ENCODE data around the gene FCAMR.
A peak's percentile ranks its signal among the peaks of the same experiment; 100 is the strongest.

Gene FCAMR

DNA sequence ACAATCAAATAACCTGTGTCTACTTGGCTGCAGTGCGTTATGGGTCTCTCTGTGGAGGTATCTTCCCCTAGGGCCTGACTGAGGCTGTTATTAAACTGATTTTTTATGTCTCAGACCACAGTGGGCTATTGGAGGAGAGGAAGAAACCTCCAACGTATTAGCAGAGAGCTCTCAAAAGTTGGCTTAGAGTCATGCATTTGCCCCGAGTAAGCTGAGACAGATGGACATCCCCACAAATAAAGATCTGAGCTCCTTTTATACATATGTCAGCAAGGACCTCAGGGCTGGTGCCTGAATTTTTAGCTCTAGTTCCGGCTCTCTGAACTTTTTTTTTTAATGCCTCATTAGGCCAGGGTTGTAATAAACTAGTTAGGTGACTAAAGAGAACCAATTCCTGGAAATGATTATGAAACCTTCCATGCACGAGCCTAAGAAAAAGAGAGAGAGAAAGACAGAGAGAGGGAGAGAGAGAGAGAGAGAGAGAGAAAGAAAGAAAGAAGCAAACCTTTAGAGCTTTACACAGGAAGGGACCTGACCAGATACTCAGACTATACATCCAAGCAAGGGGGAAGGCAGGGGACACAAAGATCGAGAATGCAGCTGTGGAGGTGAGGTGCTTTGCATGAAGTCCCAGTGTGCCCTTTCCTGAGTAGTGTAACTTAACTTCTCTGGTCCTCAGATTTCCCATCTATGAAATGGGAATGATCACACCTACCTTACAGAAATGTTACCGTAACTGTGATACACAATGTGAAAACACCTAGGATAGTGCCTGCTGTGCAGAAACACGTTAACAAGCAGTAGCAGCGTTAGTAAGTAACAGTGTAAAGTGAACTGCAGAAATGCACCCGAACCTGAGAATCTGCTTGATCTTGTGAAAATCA is 15.6 kb downstream of the FCAMR start:
- DNase-seq, result no peak

DNA sequence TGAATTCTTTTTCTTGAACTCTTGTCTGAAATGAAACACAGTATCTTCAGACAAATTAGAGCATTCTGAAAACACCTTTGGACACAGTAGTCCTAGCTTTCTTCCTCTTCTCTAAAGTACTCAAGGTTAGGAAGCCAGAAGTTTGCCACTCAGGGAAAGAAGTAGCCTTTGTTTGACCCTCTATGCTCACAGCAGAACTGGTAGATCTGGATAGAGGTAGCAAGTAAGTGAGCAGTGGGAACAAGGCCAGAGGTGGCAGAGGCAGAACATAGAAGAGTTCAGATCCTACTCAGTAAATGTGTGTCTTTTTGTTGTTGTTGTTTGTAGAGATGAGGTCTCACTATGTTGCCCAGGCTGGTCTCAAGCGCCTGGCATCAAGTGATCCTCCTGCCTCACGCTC is 16.6 kb downstream of the FCAMR start:
- no peak for DNase-seq

GRCh38 chr1:206953126-206953525 is 17.1 kb downstream of the FCAMR start:
- DNase-seq, result no peak

DNA sequence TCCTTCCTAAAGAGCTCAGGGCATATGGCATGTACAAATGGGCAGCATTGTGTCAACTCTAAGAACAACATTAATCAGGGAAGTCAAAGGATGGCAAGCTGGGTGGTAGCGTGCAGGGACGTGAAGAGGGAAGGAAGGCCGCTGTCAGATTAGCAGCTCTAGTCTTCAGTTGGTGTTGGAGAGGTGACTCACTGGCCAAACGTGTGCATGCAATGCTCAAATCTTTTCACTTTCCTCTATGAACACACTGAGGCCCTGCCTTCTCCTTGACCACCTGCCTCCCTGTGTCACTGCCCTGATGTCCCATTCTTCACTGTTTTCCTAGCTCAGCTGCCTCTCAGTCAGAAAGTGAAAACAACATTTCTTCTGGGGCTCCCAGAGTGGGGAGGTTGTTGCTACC is 18.1 kb downstream of the FCAMR start:
- DNase-seq, result no peak

DNA sequence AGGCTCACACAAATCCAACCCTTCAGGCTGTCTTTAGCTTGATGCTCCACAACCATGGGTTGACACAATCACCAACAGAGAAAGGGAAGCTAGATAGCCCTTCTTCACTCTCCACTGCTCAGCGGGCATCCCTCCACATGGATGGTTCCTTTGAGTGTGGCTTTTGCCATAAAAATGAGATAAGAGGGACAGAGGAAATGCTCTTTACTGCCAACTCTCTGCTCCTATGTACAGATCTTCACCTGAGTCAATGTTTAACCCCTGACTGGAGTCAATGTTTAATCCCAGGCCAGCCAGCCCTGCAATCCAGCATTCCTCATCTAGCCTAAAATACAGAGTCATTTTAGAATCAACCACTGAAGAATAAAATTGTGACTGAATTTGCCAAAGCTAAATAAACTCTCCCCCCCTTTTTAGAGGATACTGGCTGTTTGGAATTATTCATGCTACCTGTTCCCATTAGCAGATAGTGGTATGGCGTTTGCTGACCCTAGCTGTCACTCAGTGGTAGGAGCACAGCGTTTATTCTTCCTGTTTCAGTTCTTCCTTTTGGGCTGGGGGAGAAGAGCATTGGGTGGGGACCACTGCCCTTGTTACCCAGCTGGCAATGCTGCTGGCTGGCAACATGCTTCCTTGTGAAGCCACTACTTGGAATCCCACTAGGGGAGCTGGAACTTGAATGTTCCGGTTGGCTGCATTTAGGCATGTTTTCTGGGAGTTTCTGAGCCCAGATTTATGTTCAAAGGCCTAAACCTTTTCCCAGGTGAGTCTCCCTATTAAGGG is 18.8 kb downstream of the FCAMR start:
- no peak for DNase-seq

GRCh38 chr1:206949641-206950040 is 20.6 kb downstream of the FCAMR start:
- DNase-seq, result no peak

- no peak for DNase-seq
Measured at GRCh38 chr1:206949208-206949607, 21.1 kb downstream of the FCAMR start.

- no peak for DNase-seq
Measured at GRCh38 chr1:206947255-206947654, 23.0 kb downstream of the FCAMR start.

- no peak for DNase-seq
Measured at GRCh38 chr1:206946261-206946660, 24.0 kb downstream of the FCAMR start, which contains the start of gene PIGR. TSS of gene PIGR (minus strand) at chr1:206946466. CDS start at chr1:206940531, 5,935 bp downstream.

DNA sequence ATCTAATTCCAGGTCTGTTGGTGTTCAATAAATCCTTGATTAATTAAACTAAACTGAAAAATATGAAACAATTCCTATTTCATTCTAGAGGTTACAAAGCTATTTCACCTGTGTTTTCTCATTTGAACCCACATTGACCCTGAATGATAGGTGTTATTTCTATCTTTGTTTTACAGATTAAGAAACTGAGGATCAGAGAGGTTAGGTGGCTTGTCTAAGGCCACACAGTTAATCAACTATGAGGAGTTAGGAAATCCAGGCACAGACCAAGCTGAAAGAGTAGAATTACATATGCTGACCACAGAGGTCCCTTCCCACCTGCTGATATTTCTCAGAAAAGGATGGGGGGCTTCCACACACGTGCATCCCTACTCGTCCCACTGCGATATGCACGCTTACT is 24.5 kb downstream of the FCAMR start:
- DNase-seq, result no peak

DNA sequence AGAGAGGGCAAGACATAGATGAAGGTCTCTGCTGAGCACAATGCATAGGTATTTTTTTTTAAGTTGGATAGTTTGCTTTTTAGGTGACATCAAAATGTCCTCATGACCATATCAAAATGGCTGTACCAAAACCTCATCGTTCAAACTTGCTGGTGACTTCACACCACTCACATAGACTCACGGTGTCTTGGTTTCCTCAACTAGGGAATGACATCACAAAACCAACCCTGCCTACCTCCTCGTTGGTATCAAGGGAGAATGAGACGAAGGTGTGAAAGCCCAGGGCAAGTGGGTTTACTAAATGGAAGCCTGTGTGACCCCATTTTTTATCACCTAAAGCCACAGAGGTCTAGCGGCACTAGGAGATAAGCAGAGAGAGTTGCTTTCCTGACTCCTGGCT is 25.6 kb downstream of the FCAMR start:
- DNase-seq, result no peak

DNA sequence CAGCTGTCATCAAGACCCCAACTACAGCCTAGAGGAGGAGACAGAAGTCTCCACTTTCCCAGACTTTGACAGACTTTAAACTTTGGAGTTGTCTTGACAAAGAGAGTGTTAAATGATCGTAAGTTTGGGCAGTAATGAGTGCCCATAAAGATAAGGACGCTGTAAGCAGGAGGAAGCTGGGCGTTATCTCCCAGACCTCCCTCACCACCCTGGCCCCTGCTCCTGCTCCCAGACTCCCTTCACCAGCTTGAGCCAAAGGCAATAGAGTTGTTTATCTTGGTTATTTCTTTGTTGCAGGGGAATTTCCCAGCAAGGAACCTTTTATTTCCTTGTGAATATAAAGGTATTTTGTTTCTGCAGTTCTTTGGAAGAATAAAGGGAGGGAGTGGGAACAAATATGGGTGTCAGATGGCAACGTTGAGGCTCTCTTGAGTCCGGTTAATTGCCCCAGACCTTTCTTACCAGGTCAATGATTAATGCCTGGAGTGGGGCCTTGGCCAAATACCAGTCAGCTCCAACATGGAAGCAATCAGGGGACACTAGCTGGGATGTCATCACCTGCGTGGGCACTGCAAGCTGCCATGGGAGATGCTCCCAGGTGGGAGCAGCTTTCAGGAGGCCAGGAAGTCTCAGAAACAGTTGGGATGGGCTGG is 28.4 kb downstream of the FCAMR start:
- no peak for DNase-seq

GRCh38 chr1:206940588-206940936 is 29.7 kb downstream of the FCAMR start:
- no peak for DNase-seq

DNA sequence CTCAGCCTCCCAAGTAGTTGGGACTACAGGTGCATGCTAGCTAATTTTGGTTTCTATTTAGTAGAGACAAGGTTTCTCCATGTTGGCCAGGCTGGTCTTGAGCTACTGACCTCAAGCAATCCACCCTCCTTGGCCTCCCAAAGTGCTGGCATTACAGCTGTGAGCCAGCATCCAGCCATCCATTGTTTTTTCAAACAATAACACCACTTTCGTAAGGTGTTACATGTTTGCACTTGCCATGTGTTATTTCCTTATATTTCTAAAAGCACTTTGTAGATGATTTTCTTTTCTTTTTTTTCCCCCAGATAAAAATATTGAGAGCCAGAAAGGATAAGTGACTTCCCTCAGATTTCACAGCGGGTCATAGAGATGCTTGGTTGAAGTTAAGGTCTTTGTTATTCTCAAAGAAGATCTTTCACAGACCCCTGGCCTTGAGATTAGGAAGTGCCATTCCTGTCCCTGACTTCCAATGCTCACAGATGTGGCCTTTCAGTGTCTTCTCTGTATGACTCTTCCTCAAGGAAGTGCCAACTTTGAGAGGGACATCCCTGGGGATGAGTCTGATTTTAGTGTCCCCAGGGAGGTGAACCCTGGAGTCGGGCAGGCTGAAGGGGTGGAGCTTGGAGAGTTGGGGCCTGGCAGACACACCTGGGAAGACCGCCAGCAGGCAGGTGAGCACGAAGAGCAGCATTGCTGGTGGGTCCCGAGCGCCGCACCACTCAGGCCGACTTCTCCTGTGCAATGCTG is 30.2 kb downstream of the FCAMR start:
- no peak for DNase-seq

GRCh38 chr1:206939131-206939530 is 31.1 kb downstream of the FCAMR start:
- DNase-seq, result no peak

DNA sequence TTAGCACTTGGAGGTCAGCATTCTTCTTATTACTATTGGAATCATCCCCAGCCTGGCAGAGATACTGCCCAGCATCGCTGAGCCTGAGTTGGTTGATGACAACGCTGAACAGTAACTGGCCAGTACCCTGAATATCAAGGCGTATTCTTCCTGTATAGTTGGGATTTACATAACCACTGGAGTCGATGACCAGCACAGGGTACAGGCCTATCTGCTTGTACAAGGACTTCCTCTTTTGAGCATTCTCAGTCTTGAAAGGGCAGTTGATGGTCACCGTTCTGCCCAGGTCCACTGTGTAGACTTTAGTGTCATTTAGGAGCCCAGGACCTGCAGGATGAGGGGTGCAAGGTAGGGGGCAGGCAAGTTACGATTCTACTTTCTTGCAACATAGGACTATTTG is 32.8 kb downstream of the FCAMR start:
- DNase-seq, result no peak

GRCh38 chr1:206935491-206936067 is 34.7 kb downstream of the FCAMR start:
- peak; percentile 80 for DNase-seq

- DNase-seq, result peak; percentile 84
Measured at GRCh38 chr1:206933333-206933945, 36.8 kb downstream of the FCAMR start.

GRCh38 chr1:206932177-206932576 is 38.1 kb downstream of the FCAMR start:
- no peak for DNase-seq

DNA sequence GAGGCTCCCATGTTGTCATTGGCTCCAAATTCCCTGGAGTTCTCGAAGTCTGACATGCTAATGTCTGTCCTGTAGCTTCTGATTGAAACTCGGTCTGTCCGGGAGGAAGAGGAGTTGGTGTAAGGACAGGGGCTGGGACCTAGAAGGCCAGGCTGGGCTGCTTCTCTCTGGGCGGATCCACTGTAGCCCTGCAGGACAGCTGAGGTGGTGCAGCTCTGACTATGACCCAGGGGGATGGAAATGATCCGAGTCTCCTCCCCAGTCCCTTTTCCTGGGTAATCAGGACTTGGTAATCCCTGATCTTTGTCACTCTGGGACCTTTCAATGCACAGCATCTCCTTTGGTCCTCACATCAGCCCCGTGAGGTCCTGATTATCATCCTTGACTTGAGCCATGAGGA is 38.6 kb downstream of the FCAMR start:
- DNase-seq, result no peak

GRCh38 chr1:206930210-206930798 is 40.0 kb downstream of the FCAMR start:
- no peak for DNase-seq

DNA sequence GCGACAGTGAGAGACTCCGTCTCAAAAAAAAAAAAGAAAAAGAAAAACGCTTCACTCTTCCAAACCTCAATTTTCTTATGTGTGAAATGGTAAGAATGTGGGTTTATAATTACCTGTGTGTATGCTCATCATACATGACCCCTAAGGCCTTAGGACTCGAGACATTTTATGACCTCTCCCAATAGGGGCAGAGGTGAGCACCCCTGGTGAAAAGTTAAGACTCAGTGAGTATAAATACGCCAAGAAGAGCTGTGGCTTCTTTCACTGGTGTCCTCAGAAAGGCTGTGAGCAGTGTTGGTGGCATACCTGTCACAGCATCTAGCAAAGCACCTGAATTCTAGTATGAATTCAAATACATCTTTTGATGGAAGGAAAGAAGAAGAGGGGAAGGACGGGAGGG is 40.7 kb downstream of the FCAMR start:
- no peak for DNase-seq

Data from RPMI8226 (cell line).